ENCODE measurements around the gene ABHD17C. TPM values are rescaled to one million over a fixed set of nuclear protein-coding genes. Genes with fewer than 3 reads are reported as not detected.

The ABHD17C gene
- total RNA-seq, 1 experiment from 2014 or later: 42.2 TPM

DNA sequence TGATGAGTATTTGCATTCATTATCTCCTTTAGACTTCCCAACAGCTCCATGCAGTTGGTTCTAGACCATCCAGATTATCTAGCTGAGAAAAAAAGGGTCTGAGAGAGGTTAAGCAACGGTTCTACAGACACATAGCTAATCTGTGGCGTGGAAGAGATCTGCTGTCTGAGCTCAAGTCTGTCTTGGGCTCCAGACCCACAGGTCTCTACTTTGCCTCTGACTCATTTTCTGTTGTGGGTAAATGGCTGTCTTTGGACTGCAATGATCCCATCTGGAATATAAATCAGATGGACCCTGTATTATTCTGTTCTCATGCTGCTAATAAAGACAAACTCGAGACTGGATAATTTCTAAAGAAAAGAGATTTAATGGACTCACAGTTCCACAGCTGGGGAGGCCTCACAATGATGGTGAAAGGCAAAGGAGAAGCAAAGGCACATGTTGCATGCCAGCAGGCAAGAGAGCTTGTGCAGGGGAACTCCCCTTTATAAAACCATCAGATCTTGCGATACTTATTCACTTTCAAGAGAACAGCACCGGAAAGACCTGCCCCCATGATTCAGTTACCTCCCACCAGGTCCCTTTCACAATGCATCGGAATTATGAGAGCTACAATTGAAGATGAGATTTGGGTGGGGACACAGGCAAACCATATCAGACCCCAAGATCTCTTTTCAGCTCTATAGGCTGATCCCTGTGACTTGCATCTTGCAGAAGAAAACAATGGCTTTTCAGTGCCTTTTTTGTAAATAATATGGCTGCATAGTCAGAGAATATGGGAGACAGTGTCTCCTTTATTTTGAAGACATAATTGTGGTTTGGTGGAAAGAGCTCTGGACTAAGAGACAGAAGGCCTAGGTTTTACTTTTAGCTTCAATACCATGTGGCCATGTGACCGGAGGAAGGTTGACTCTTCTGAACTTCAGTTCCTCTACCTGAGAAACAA, 108.7 kb downstream of the ABHD17C start:
- Histone ChIP-seq H3K9me3 (ENCODE audit: insufficient read depth, low read depth) (no peaks in the 10 kb centered on the region), H3K4me3 (no peak overlapping the region), H3K27ac (no peak overlapping the region), H2AFZ (no peak overlapping the region), H3K4me2 (no peak overlapping the region), H3K79me2 (ENCODE audit: low read depth) (no peaks in the 10 kb centered on the region), H3K27me3 (ENCODE audit: insufficient read depth, low read depth) (no peaks in the 10 kb centered on the region), H4K20me1 (ENCODE audit: insufficient read depth) (no peaks in the 10 kb centered on the region), H3K36me3 (ENCODE audit: low read depth) (no peaks in the 10 kb centered on the region), H3F3A (ENCODE audit: insufficient read depth, low read depth) (no peaks in the 10 kb centered on the region; the same call in 1 of the 2 replicates), H3K9me2 (ENCODE audit: insufficient read depth) (no peaks in the 10 kb centered on the region), H3K4me1 (replicated peaks; ENCODE audit: insufficient read depth) (no peaks in the 10 kb centered on the region; the same call in 1 of the 2 replicates)
- intact Hi-C loops (cut with micrococcal nuclease; ENCODE audit: unreplicated experiment): no loop called here
- no peak for TF ChIP-seq CTCF (conservative IDR thresholded peaks at IDR 0.05)
- no peak for TF ChIP-seq EZH2 (IDR thresholded peaks at IDR 0.05; ENCODE audit: low read depth)
- BruUV-seq (replicated peaks): no TSS peak
- DNase-seq: no peak
- ChIA-PET CTCF (no interaction called here), POLR2A (ENCODE audit: unreplicated experiment) (interaction anchor here (0.9 kb wide), 1 partner anchor 10 kb away, joined by 5 read pairs; no protein-coding TSS in a partner anchor)

DNA sequence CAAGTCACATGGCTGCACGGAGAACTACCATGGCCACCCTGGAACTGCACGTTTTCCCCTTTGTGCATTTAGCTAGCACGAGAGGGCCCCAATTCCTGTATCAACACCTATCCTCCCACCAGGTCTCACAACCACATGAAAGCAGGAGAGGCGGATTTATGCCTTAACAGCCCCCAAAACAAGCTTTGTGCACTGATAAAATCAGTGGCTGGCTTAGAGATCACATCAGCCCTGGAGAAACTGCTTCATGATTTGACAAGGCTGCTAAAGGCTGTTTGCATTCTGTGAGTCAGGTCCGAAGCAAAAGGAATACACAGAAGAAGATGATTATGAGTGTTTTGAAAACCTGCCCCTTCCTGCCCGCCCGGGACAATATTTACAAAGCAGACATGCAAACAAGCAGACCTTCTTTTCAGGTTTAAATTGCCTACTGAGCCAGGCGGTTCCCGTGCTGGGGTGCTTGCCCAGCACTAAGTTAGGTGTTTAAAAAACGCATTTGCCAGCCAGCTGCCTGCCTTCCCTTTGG, 109.9 kb downstream of the ABHD17C start:
- Histone ChIP-seq H2AFZ (no peak overlapping the region), H3K4me1 (replicated peaks; ENCODE audit: insufficient read depth) (no peaks in the 10 kb centered on the region; the same call in 1 of the 2 replicates), H3K27ac (no peak overlapping the region), H3F3A (ENCODE audit: insufficient read depth, low read depth) (no peaks in the 10 kb centered on the region; the same call in 1 of the 2 replicates), H3K36me3 (ENCODE audit: low read depth) (no peaks in the 10 kb centered on the region), H4K20me1 (ENCODE audit: insufficient read depth) (no peaks in the 10 kb centered on the region), H3K4me3 (no peak overlapping the region), H3K9me2 (ENCODE audit: insufficient read depth) (no peaks in the 10 kb centered on the region), H3K4me2 (peak overlapping the region; percentile 40; the same call in 1 of the 2 replicates), H3K27me3 (ENCODE audit: insufficient read depth, low read depth) (no peaks in the 10 kb centered on the region), H3K79me2 (ENCODE audit: low read depth) (no peaks in the 10 kb centered on the region), H3K9me3 (ENCODE audit: insufficient read depth, low read depth) (no peaks in the 10 kb centered on the region)
- intact Hi-C loops (cut with micrococcal nuclease; ENCODE audit: unreplicated experiment): no loop called here
- BruUV-seq (replicated peaks): no TSS peak
- ChIA-PET CTCF (no interaction called here), POLR2A (ENCODE audit: unreplicated experiment) (no interaction called here)
- TF ChIP-seq EZH2 (IDR thresholded peaks at IDR 0.05; ENCODE audit: low read depth) (no peak), CTCF (conservative IDR thresholded peaks at IDR 0.05) (no peak)
- peak; percentile 1 to 39 for DNase-seq

Other genes with a start within 250 kb of the ABHD17C start
- 0.58 and 0.61 TPM in 2 replicates for gene CEMIP, start 84.1 kb downstream of the ABHD17C start, total RNA-seq (2021)

All from PC-9 (cell line).